MM.1S (cell line): ENCODE results near the gene HCFC2.
"Not testable (repeated sequence)": the region's sequence is repeated elsewhere in the genome, so short reads cannot be mapped to it uniquely, and the experiment has no call there.

ENCODE experiments used
- DNase-seq: peaks from one replicate; pipeline ENCODE4 v3.0.0-alpha.2; 2015
- H2AFZ ChIP-seq: fragments of 300-600 bp; sonication (generic); 2 replicates; pipeline ENCODE4 v1.6.0; 2016; ENCODE audit warnings: antibody characterized with exemption, low read length
- H3F3A ChIP-seq: fragments of 300-600 bp; sonication (generic); 2 replicates; pipeline ENCODE4 v1.6.1; 2016; ENCODE audit warnings: mild to moderate bottlenecking, antibody characterized with exemption, low read length, moderate library complexity, mixed read lengths; ENCODE audit not compliant: insufficient read depth
- H3K27ac ChIP-seq: fragments of 300-600 bp; sonication (generic); 2 replicates; pipeline ENCODE4 v1.5.1; 2016; ENCODE audit warnings: mild to moderate bottlenecking, low read length
- H3K27me3 ChIP-seq: fragments of 300-600 bp; sonication (generic); replicated peaks from 2 replicates; pipeline ENCODE4 v1.6.0; 2016; ENCODE audit warnings: low read length; ENCODE audit not compliant: insufficient read depth
- H3K36me3 ChIP-seq: fragments of 300-600 bp; sonication (generic); replicated peaks from 2 replicates; pipeline ENCODE4 v1.6.1; 2016; ENCODE audit warnings: mild to moderate bottlenecking, low read length, mixed read lengths; ENCODE audit not compliant: insufficient read depth
- H3K4me1 ChIP-seq: fragments of 300-600 bp; sonication (generic); 2 replicates; pipeline ENCODE4 v1.6.1; 2016; ENCODE audit warnings: low read length, mixed read lengths
- H3K4me2 ChIP-seq: fragments of 300-600 bp; sonication (generic); 2 replicates; pipeline ENCODE4 v1.6.0; 2016; ENCODE audit warnings: low read depth, low read length
- H3K4me3 ChIP-seq: fragments of 300-600 bp; sonication (generic); 2 replicates; pipeline ENCODE4 v1.5.1; 2016; ENCODE audit warnings: low read length, mixed read lengths
- H3K79me2 ChIP-seq: fragments of 300-600 bp; sonication (generic); 2 replicates; pipeline ENCODE4 v1.6.1; 2016; ENCODE audit warnings: mixed run types, low read length, mixed read lengths
- H3K9ac ChIP-seq: fragments of 300-600 bp; sonication (generic); 2 replicates; pipeline ENCODE4 v1.6.1; 2016; ENCODE audit warnings: low read length, mixed read lengths
- H3K9me2 ChIP-seq: fragments of 300-600 bp; sonication (generic); replicated peaks from 2 replicates; pipeline ENCODE4 v1.6.1; 2016; ENCODE audit warnings: mild to moderate bottlenecking, low read length, mixed read lengths; ENCODE audit not compliant: insufficient read depth
- H3K9me3 ChIP-seq: fragments of 300-600 bp; sonication (generic); replicated peaks from 2 replicates; pipeline ENCODE4 v1.6.1; 2016; ENCODE audit warnings: mild to moderate bottlenecking, low read length, mixed read lengths; ENCODE audit not compliant: insufficient read depth
- H4K20me1 ChIP-seq: fragments of 300-600 bp; sonication (generic); 2 replicates; pipeline ENCODE4 v1.6.1; 2016; ENCODE audit warnings: mild to moderate bottlenecking, low read length, moderate library complexity, mixed read lengths; ENCODE audit not compliant: insufficient read depth
- CTCF ChIP-seq: fragments of 300-600 bp; sonication (generic); IDR thresholded peaks from 2 replicates; pipeline ENCODE4 v1.5.1; 2016; ENCODE audit warnings: antibody characterized with exemption, low read length, mixed read lengths
- EZH2 ChIP-seq: fragments of 300-600 bp; sonication (generic); optimal IDR thresholded peaks from 2 replicates; pipeline ENCODE3; 2017; ENCODE audit warnings: low read depth, mild to moderate bottlenecking, antibody characterized with exemption, low read length, mixed read lengths
- EZH2phosphoT487 ChIP-seq: fragments of 300-600 bp; sonication (generic); IDR thresholded peaks from 2 replicates; pipeline ENCODE4 v1.6.1; 2018; ENCODE audit warnings: antibody characterized with exemption, low read length

The HCFC2 gene

GRCh38 chr12:104024348-104024747, 40.0 kb upstream of the HCFC2 start:
- no peaks in the 10 kb centered on the region for H3K79me2 ChIP-seq
- H3K4me3 ChIP-seq: no peak overlapping the region

GRCh38 chr12:104025771-104026170, 38.6 kb upstream of the HCFC2 start:
- Histone ChIP-seq H2AFZ (no peak overlapping the region), H3K4me1 (no peaks in the 10 kb centered on the region), H3K4me2 (no peak overlapping the region), H4K20me1 (no peaks in the 10 kb centered on the region), H3K79me2 (no peaks in the 10 kb centered on the region), H3F3A (no peaks in the 10 kb centered on the region), H3K9me3 (no peaks in the 10 kb centered on the region), H3K36me3 (no peaks in the 10 kb centered on the region), H3K9ac (no peak overlapping the region), H3K27me3 (no peaks in the 10 kb centered on the region), H3K4me3 (no peak overlapping the region), H3K27ac (no peak overlapping the region), H3K9me2 (no peaks in the 10 kb centered on the region)
- TF ChIP-seq EZH2: no peak
- DNase-seq: no peak

More at GRCh38 chr12:104024348-104024747, 40.0 kb upstream of the HCFC2 start:
- H3K9ac ChIP-seq: no peak overlapping the region
- no peaks in the 10 kb centered on the region for H3F3A ChIP-seq
- no peak for TF ChIP-seq EZH2phosphoT487
- no peaks in the 10 kb centered on the region for H3K9me3 ChIP-seq
- H3K4me2 ChIP-seq: no peak overlapping the region
- H3K27ac ChIP-seq: no peak overlapping the region
- no peaks in the 10 kb centered on the region for H3K9me2 ChIP-seq
- no peak for DNase-seq
- no peaks in the 10 kb centered on the region for H3K27me3 ChIP-seq
- H3K4me1 ChIP-seq: no peaks in the 10 kb centered on the region
- no peak overlapping the region for H2AFZ ChIP-seq
- H3K36me3 ChIP-seq: no peaks in the 10 kb centered on the region
- H4K20me1 ChIP-seq: no peaks in the 10 kb centered on the region

- no peaks in the 10 kb centered on the region for H3K4me1 ChIP-seq
- H2AFZ ChIP-seq: no peak overlapping the region
- no peak overlapping the region for H3K27ac ChIP-seq
- DNase-seq: no peak
- no peak overlapping the region for H3K4me2 ChIP-seq
- no peak overlapping the region for H3K9ac ChIP-seq
- TF ChIP-seq EZH2 (no peak), EZH2phosphoT487 (no peak), CTCF (no peak)
- H4K20me1 ChIP-seq: no peaks in the 10 kb centered on the region
- H3F3A ChIP-seq: no peaks in the 10 kb centered on the region
- no peaks in the 10 kb centered on the region for H3K79me2 ChIP-seq
- H3K9me3 ChIP-seq: no peaks in the 10 kb centered on the region
- no peaks in the 10 kb centered on the region for H3K36me3 ChIP-seq
- H3K27me3 ChIP-seq: no peaks in the 10 kb centered on the region
- H3K9me2 ChIP-seq: no peaks in the 10 kb centered on the region
- H3K4me3 ChIP-seq: no peak overlapping the region
Measured at GRCh38 chr12:104026841-104027599, 37.3 kb upstream of the HCFC2 start.

GRCh38 chr12:104030596-104030995, 33.7 kb upstream of the HCFC2 start:
- not testable (repeated sequence) for H3K36me3 ChIP-seq, H2AFZ ChIP-seq, H3K4me3 ChIP-seq, H3K4me1 ChIP-seq, DNase-seq, H3K9ac ChIP-seq, H3F3A ChIP-seq, H3K9me2 ChIP-seq, H3K27me3 ChIP-seq, H3K79me2 ChIP-seq, H3K4me2 ChIP-seq, H3K27ac ChIP-seq, H4K20me1 ChIP-seq, H3K9me3 ChIP-seq

- H3K79me2 ChIP-seq, DNase-seq: not testable (repeated sequence)
Measured at GRCh38 chr12:104036143-104036542, 28.2 kb upstream of the HCFC2 start.

GRCh38 chr12:104039769-104040168, 24.6 kb upstream of the HCFC2 start:
- H3F3A ChIP-seq, H3K9ac ChIP-seq, H3K4me1 ChIP-seq, H3K9me2 ChIP-seq, H2AFZ ChIP-seq, H4K20me1 ChIP-seq, H3K4me2 ChIP-seq, H3K4me3 ChIP-seq, DNase-seq, H3K36me3 ChIP-seq, H3K79me2 ChIP-seq, H3K9me3 ChIP-seq, H3K27ac ChIP-seq, H3K27me3 ChIP-seq: not testable (repeated sequence)

More at GRCh38 chr12:104036143-104036542, 28.2 kb upstream of the HCFC2 start:
- not testable (repeated sequence) for H3K4me3 ChIP-seq, H3F3A ChIP-seq, H3K9me3 ChIP-seq, H3K27ac ChIP-seq, H3K9me2 ChIP-seq, H2AFZ ChIP-seq, H3K4me1 ChIP-seq, H4K20me1 ChIP-seq, H3K9ac ChIP-seq, H3K36me3 ChIP-seq, H3K27me3 ChIP-seq, H3K4me2 ChIP-seq
